Mesothelial cell of epicardium (in vitro differentiated cells): ENCODE data around the gene CCNB1IP1. TPM values are rescaled to one million over a fixed set of nuclear protein-coding genes. Genes with fewer than 3 reads are reported as not detected.

ENCODE experiments used
- DNase-seq, 2 experiments: peaks; one replicate each; pipeline ENCODE4 v3.0.0; 2021; ENCODE audit warnings: low spot score in 2 of 2; ENCODE audit not compliant: unreplicated experiment in 2 of 2
- H3K27ac Mint-ChIP-seq: 2 replicates; pipeline ENCODE4 v1.8.0; 2021; ENCODE audit warnings: mixed read lengths
- H3K27me3 Mint-ChIP-seq: 2 replicates; pipeline ENCODE4 v1.8.0; 2021; ENCODE audit warnings: low read depth, mixed read lengths
- H3K36me3 Mint-ChIP-seq: 2 replicates; pipeline ENCODE4 v1.8.0; 2021; ENCODE audit warnings: mixed read lengths
- H3K4me1 Mint-ChIP-seq: 2 replicates; pipeline ENCODE4 v1.8.0; 2021; ENCODE audit warnings: mixed read lengths
- H3K4me3 Mint-ChIP-seq: 2 replicates; pipeline ENCODE4 v1.8.0; 2021; ENCODE audit warnings: mild to moderate bottlenecking, moderate library complexity, mixed read lengths
- H3K9me3 Mint-ChIP-seq: 2 replicates; pipeline ENCODE4 v1.8.0; 2021; ENCODE audit warnings: mixed read lengths
- CTCF ChIP-seq: fragments of 200-600 bp; sonication (generic); IDR thresholded peaks from one replicate; pipeline ENCODE4 v1.5.0; 2021; ENCODE audit warnings: antibody characterized with exemption; ENCODE audit not compliant: unreplicated experiment
- total RNA-seq: library from RNA; stranded (reverse); gene quantifications from 3 replicates; pipeline ENCODE4 v1.2.1, GENCODE V29; 2021

Gene CCNB1IP1
- total RNA-seq, 1 donor from 2014 or later: 104 TPM

GRCh38 chr14:20332431-20332787 lies 670 bp downstream of the CCNB1IP1 start:
- peaks cover 2% of the 10 kb centered on the region for H3K36me3 Mint-ChIP-seq
- peak overlapping the region; percentile 99 for H3K27ac Mint-ChIP-seq
- no peak for TF ChIP-seq CTCF
- peak overlapping the region; percentile 93 for H3K4me3 Mint-ChIP-seq
- H3K27me3 Mint-ChIP-seq: no peaks in the 10 kb centered on the region
- peaks cover 24% of the 10 kb centered on the region for H3K4me1 Mint-ChIP-seq
- no peak for DNase-seq
- H3K9me3 Mint-ChIP-seq: no peaks in the 10 kb centered on the region

GRCh38 chr14:20331053-20331613 lies 1.9 kb downstream of the CCNB1IP1 start:
- TF ChIP-seq CTCF: no peak
- peak overlapping the region; percentile 36 for H3K4me3 Mint-ChIP-seq
- DNase-seq: no peak
- H3K27ac Mint-ChIP-seq: peak overlapping the region; percentile 34
- peaks cover 25% of the 10 kb centered on the region for H3K4me1 Mint-ChIP-seq
- peaks cover 2% of the 10 kb centered on the region for H3K36me3 Mint-ChIP-seq
- no peaks in the 10 kb centered on the region for H3K27me3 Mint-ChIP-seq
- H3K9me3 Mint-ChIP-seq: no peaks in the 10 kb centered on the region

- H3K27me3 Mint-ChIP-seq: no peaks in the 10 kb centered on the region
- no peaks in the 10 kb centered on the region for H3K9me3 Mint-ChIP-seq
- no peak for DNase-seq
- H3K36me3 Mint-ChIP-seq: peaks cover 6% of the 10 kb centered on the region
- H3K4me3 Mint-ChIP-seq: no peak overlapping the region
- peaks cover 25% of the 10 kb centered on the region for H3K4me1 Mint-ChIP-seq
- no peak for TF ChIP-seq CTCF
- H3K27ac Mint-ChIP-seq: no peak overlapping the region
These were observed 3.7 kb downstream of the CCNB1IP1 start for GRCh38 chr14:20329355-20329754.

GRCh38 chr14:20328705-20329104 lies 4.4 kb downstream of the CCNB1IP1 start:
- no peaks in the 10 kb centered on the region for H3K9me3 Mint-ChIP-seq
- TF ChIP-seq CTCF: no peak
- H3K36me3 Mint-ChIP-seq: peaks cover 11% of the 10 kb centered on the region
- DNase-seq: no peak
- peaks cover 25% of the 10 kb centered on the region for H3K4me1 Mint-ChIP-seq
- H3K4me3 Mint-ChIP-seq: no peak overlapping the region
- no peak overlapping the region for H3K27ac Mint-ChIP-seq
- H3K27me3 Mint-ChIP-seq: no peaks in the 10 kb centered on the region

GRCh38 chr14:20327005-20327869 lies 5.8 kb downstream of the CCNB1IP1 start:
- Mint-ChIP-seq H3K9me3 (no peaks in the 10 kb centered on the region), H3K36me3 (peaks cover 17% of the 10 kb centered on the region), H3K27ac (peak overlapping the region; percentile 71), H3K4me1 (peaks cover 20% of the 10 kb centered on the region), H3K4me3 (no peak overlapping the region), H3K27me3 (no peaks in the 10 kb centered on the region)
- TF ChIP-seq CTCF: peak; percentile 84
- DNase-seq: no peak
